Measurements from ENCODE around the gene CD2BP2. TPM values are rescaled to one million over a fixed set of nuclear protein-coding genes. Genes with fewer than 3 reads are reported as not detected.
A peak's percentile ranks its signal among the peaks of the same experiment; 100 is the strongest.

Gene CD2BP2
- total and polyA plus RNA-seq, 2 of the 8 experiments (the other 6 are each of a cell fraction or from before 2014, with no cell fraction given): 22.4 to 55.3 TPM

- H4K8ac ChIP-seq (ENCODE audit: extremely low read depth, insufficient read depth, low read length): no peak overlapping the region
- no peak overlapping the region for H3K23ac ChIP-seq (ENCODE audit: insufficient read length)
- H2BK12ac ChIP-seq (ENCODE audit: low read depth, low read length): peak overlapping the region; percentile 50; the same call in 1 of the 2 replicates
- WGBS, 2 experiments (ENCODE audit: extremely low coverage in 1 of 2, insufficient coverage in 1 of 2, insufficient read length in 1 of 2, insufficient replicate concordance in 2 of 2, low coverage in 1 of 2, low lambda C conversion rate in 2 of 2, missing lambda C conversion rate in 1 of 2): 81% methylated on average over 8 of the region's 8 CpGs; no CpG with 5 or more reads in 1 of the 2 experiments
- no peak overlapping the region for H2AFZ ChIP-seq (ENCODE audit: low read length)
- no peak overlapping the region for H2BK20ac ChIP-seq (ENCODE audit: low read length)
- peaks cover 10% of the 10 kb centered on the region; the same call in 1 of the 2 replicates for H3K23me2 ChIP-seq (ENCODE audit: low read depth, low read length)
- H3K18ac ChIP-seq (ENCODE audit: extremely low read depth, low read length): no peak overlapping the region
- H3K56ac ChIP-seq (replicated peaks; ENCODE audit: insufficient read length, low read depth, low read length): no peak overlapping the region
- H2BK15ac ChIP-seq (ENCODE audit: low read length): no peak overlapping the region
- peak overlapping the region; percentile 83 to 87 for H3K4me2 ChIP-seq (ENCODE audit: insufficient read depth in 1 of 2, low read depth in 2 of 2, low read length in 2 of 2)
- H2AK5ac ChIP-seq (ENCODE audit: low read depth, low read length): no peak overlapping the region
- no peak overlapping the region for H4K5ac ChIP-seq (ENCODE audit: insufficient read length, low read depth, low read length)
- DNase-seq (ENCODE audit: low read depth in 1 of 2, low spot score in 2 of 2) (no peak), FAIRE-seq (no peak)
- H3K4me3 ChIP-seq (ENCODE audit: extremely low read depth in 1 of 4, insufficient read depth in 2 of 4, low read depth in 3 of 4, low read length in 4 of 4): peak overlapping the region; percentile 43 to 81 (median 52); a peak in 5 of 8 replicates
- peaks cover 0 to 29% of the 10 kb centered on the region in 2 experiments; a peak in 2 of 4 replicates for H3K79me2 ChIP-seq (ENCODE audit: control insufficient read depth in 1 of 2, insufficient read depth in 2 of 2, low read length in 2 of 2)
- peaks cover 10% of the 10 kb centered on the region for H3K79me1 ChIP-seq (ENCODE audit: low read depth, low read length)
- H3K9ac ChIP-seq (replicated peaks in 1 of 4; ENCODE audit: extremely low read depth in 1 of 4, low read depth in 3 of 4, low read length in 3 of 4): peak overlapping the region in 2 of 4 experiments; percentile 29 to 45; a peak in 2 of 7 replicates
- no peak overlapping the region for H2BK120ac ChIP-seq (replicated peaks; ENCODE audit: low read depth, low read length)
- H3K9me3 ChIP-seq (ENCODE audit: insufficient read depth in 2 of 2, low read depth in 1 of 2, low read length in 1 of 2): no peaks in the 10 kb centered on the region
- H3K4me1 ChIP-seq (replicated peaks in 1 of 4; ENCODE audit: control insufficient read depth in 3 of 4, insufficient read depth in 4 of 4, low read length in 3 of 4): peaks cover 0 to 17% (median 11%) of the 10 kb centered on the region in 4 experiments; a peak in 6 of 7 replicates
- H3K36me3 ChIP-seq (ENCODE audit: control insufficient read depth in 2 of 4, insufficient read depth in 4 of 4, low read length in 3 of 4): 0 out of 8 replicates have a peak, but pooled peaks cover 0 to 4% (median 0%) of the 10 kb centered on the region in 4 experiments
- H4K91ac ChIP-seq (replicated peaks; ENCODE audit: insufficient read length, low read length): no peak overlapping the region
- CTCF ChIA-PET (ENCODE audit: partially characterized antibody): interaction anchor here (1.3 to 1.9 kb wide), 2 partner anchors 11 to 62 kb away, joined by 3 to 11 read pairs; partner anchors contain the start of gene DCTPP1
- H3K27ac ChIP-seq (ENCODE audit: low read depth, low read length): no peak overlapping the region
- no peak overlapping the region for H3K4ac ChIP-seq (replicated peaks; ENCODE audit: insufficient read length, low read depth, low read length)
- H3K14ac ChIP-seq (ENCODE audit: insufficient read length): no peak overlapping the region
- POLR2A ChIA-PET (ENCODE audit: partially characterized antibody): interaction anchor here (1.1 to 6.9 kb wide), 5 partner anchors 10 to 39 kb away, joined by 3 to 79 read pairs (median 4); partner anchors contain the start of genes CD2BP2 and ZNF771
- H3K27me3 ChIP-seq (replicated peaks in 1 of 4; ENCODE audit: control insufficient read depth in 3 of 4, extremely low read depth in 1 of 4, insufficient read depth in 3 of 4, low read length in 3 of 4): no peaks in the 10 kb centered on the region
- H2BK5ac ChIP-seq (ENCODE audit: low read depth, low read length): no peak overlapping the region
- peaks cover 4 to 18% of the 10 kb centered on the region in 2 experiments for H4K20me1 ChIP-seq (replicated peaks in 1 of 2; ENCODE audit: control insufficient read depth in 1 of 2, insufficient read depth in 2 of 2, low read length in 2 of 2)
- TF ChIP-seq RNF2 (IDR thresholded peaks at IDR 0.05; ENCODE audit: borderline replicate concordance, low read depth, low read length, missing control alignments, poor library complexity, severe bottlenecking) (no peak), HDAC6 (IDR thresholded peaks at IDR 0.05; ENCODE audit: low read depth, low read length) (no peak), SIX5 (IDR thresholded peaks at IDR 0.05; ENCODE audit: low read depth, low read length) (no peak), TCF12 (IDR thresholded peaks at IDR 0.05; ENCODE audit: low read depth, low read length) (no peak), SP2 (IDR thresholded peaks at IDR 0.05; ENCODE audit: low read length) (no peak), CEBPB (IDR thresholded peaks at IDR 0.05; ENCODE audit: low read depth, low read length) (no peak), POU5F1 (IDR thresholded peaks at IDR 0.05; ENCODE audit: low read depth, low read length) (no peak), NRF1 (IDR thresholded peaks at IDR 0.05; ENCODE audit: low read depth, low read length) (no peak), KDM5A (IDR thresholded peaks at IDR 0.05; ENCODE audit: low read length) (no peak), USF2 (IDR thresholded peaks at IDR 0.05; ENCODE audit: low read length) (no peak), SIRT6 (IDR thresholded peaks at IDR 0.05; ENCODE audit: low read length) (no peak), MAFK (IDR thresholded peaks at IDR 0.05; ENCODE audit: low read depth, low read length) (no peak)
These were observed 13.1 kb upstream of the CD2BP2 start for GRCh38 chr16:30368122-30368791.

Data from H1 (cell line).